Muscle layer of colon (tissue), 2 donors: ENCODE data around the gene C1orf198.

ENCODE experiments used
- H3K27ac ChIP-seq: one replicate; pipeline ENCODE4 v1.7.0; 2013; ENCODE audit warnings: low read depth, mild to moderate bottlenecking, low read length, moderate library complexity
- H3K27me3 ChIP-seq, 2 donors: one replicate each; pipeline ENCODE4 v1.7.0; 2013; ENCODE audit warnings: low read length in 2 of 2, mild to moderate bottlenecking in 2 of 2; ENCODE audit not compliant: insufficient read depth in 2 of 2, control insufficient read depth in 1 of 2
- H3K36me3 ChIP-seq: one replicate; pipeline ENCODE4 v1.7.0; 2013; ENCODE audit warnings: mild to moderate bottlenecking, low read length; ENCODE audit not compliant: insufficient read depth
- H3K4me1 ChIP-seq: one replicate; pipeline ENCODE4 v1.7.0; 2013; ENCODE audit warnings: mild to moderate bottlenecking, low read length; ENCODE audit not compliant: insufficient read depth
- H3K4me3 ChIP-seq, 2 donors: one replicate each; pipeline ENCODE4 v1.7.0; 2013; ENCODE audit warnings: low read length in 2 of 2, low read depth in 1 of 2, mild to moderate bottlenecking in 1 of 2, moderate library complexity in 1 of 2
- H3K9ac ChIP-seq: one replicate; pipeline ENCODE4 v1.7.0; 2013; ENCODE audit warnings: low read length
- H3K9me3 ChIP-seq: one replicate; pipeline ENCODE4 v1.7.0; 2013; ENCODE audit warnings: mild to moderate bottlenecking, low read length
- donor health status: abdominal sarcoma.
- donor health status: Adenocarcinoma of cecum.

The C1orf198 gene

DNA sequence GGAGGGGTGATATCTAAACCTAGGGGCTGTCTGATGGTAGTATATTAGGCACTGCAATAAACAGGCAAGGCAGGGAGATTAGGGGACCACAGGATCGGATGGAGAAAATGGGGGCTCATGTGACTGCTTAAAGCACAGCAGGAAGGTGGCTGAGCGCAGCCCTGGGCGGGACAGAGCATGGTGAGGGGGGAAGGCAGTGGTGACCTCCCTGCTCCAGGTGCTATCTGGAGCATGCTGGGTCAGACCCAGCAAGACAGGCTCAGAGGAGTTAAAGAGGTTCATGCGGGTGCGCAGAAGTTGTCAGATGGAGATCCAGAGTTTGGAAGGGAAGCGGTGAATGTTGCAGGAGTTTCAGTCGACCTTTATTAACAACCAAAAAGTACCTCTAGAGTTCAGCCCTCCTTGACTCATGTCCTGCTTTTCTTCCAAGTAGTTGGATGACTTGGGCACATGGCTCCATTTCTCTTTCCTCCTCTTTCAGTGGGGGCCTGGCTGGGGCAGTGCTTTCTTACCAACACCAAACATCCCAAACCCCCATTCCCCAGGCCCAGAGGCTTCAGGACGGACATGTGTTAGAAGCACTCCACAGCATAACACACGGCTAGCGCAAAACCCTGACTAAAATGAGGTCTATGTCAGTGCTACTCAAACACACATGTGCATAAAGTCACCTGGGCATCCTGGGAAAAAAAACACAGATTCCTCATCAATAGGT lies 79.6 kb downstream of the C1orf198 start:
- Histone ChIP-seq H3K27ac (no peak overlapping the region), H3K27me3 (no peaks in the 10 kb centered on the region), H3K4me3 (no peak overlapping the region), H3K9ac (no peak overlapping the region), H3K4me1 (no peaks in the 10 kb centered on the region), H3K36me3 (no peaks in the 10 kb centered on the region), H3K9me3 (no peaks in the 10 kb centered on the region)

- Histone ChIP-seq H3K27me3 (no peaks in the 10 kb centered on the region), H3K9ac (no peak overlapping the region), H3K4me3 (no peak overlapping the region), H3K36me3 (no peaks in the 10 kb centered on the region), H3K9me3 (no peaks in the 10 kb centered on the region), H3K27ac (no peak overlapping the region), H3K4me1 (no peaks in the 10 kb centered on the region)
These were observed 80.8 kb downstream of the C1orf198 start for GRCh38 chr1:230787471-230787870.
